Left renal cortex interstitium (tissue), 4 donors: Measurements from ENCODE around the gene FLVCR2. TPM values are rescaled to one million over a fixed set of nuclear protein-coding genes. Genes with fewer than 3 reads are reported as not detected.
"Not testable (repeated sequence)": the region's sequence is repeated elsewhere in the genome, so short reads cannot be mapped to it uniquely, and the experiment has no call there.

Experiments
- DNase-seq, 4 donors: peaks; one replicate each; pipeline ENCODE4 v3.0.0-alpha.2; 2013; ENCODE audit warnings: low read depth in 4 of 4, low spot score in 2 of 4, missing footprints in 1 of 4
- polyA plus RNA-seq, 4 donors: library from polyadenylated mRNA; unstranded; fragments of 120-200 nt; gene quantifications; one replicate each; pipeline ENCODE4 v1.2.1, GENCODE V29; 2013; ENCODE audit not compliant: insufficient read length in 4 of 4

Gene FLVCR2
- polyA plus RNA-seq, 4 donors, result 5.5 to 8.8 (median 7.3) TPM

DNA sequence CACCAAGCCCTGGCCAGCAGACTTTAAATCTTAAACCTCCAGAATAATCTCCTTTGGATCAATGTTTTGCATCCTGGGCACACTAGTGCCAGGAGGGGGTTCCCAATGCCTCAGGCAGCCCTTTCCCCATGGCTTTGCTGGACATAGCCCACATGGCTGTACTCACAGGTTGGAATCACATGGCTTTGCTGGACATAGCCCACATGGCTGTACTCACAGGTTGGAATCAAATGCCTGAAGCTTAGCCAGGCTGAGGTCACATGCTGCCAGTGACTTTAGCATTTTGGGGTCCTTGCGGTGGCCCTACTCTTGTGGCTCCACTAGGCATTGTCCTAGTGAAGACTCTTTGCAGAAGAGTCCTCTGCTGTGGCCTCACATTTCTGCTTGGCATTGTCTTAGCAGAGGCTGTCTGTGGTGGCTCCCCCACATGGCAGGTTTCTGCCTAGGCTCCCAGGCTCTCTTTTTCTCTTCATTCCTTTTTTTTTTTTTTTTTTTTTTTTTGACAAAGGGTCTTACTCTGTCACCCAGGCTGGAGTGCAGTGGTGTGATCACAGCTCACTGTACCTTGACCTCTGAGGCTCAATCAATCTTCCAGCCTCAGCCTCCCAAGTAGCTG is 13.0 kb downstream of the FLVCR2 start:
- no peak for DNase-seq

DNA sequence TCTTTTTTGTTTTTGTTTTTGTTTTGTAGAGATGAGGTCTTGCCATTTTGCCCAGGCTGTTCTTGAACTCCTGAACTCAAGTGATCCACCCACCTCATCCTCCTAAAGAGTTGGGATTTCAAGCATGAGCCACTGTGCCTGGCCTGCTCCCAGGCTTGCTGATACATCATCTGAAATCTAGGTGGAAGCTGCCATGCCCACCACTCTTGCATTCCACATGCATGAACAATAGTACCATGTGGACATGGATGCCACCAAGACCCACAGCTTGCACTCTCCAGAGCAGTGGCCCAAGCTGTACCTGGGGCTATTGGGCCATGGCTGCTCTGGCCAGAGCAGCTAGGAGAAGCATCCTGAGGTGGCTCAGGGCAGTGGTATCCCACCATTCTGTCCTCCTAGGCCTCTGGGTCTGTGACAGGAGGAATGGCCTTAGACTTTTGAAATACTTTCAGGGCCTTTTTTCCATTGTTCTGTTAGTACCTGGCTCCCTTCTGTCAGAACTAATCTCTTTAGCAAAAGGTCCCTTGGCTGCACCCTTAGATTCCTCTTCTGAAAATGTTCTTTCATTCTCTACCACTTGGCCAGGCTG is 13.7 kb downstream of the FLVCR2 start:
- no peak for DNase-seq

DNA sequence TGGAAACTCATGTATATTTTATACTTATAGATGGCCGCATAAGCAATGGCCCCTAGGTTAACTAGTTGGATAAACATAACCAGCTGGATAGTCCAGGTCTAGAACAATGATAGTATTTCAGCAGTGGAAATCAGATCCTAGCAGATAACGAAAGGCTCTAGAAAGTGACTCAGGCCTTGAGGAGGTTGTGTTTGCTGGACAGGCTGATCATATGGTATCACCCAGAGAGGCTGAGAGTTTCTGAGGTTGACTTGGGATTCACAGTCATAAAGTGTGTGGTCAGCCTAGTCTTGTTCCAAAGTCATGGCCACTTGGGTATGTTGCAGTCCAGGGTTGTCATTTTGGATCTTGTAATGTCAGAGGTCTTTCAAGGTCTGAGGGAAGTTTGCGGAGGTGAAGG is 16.8 kb downstream of the FLVCR2 start:
- DNase-seq, result no peak

DNA sequence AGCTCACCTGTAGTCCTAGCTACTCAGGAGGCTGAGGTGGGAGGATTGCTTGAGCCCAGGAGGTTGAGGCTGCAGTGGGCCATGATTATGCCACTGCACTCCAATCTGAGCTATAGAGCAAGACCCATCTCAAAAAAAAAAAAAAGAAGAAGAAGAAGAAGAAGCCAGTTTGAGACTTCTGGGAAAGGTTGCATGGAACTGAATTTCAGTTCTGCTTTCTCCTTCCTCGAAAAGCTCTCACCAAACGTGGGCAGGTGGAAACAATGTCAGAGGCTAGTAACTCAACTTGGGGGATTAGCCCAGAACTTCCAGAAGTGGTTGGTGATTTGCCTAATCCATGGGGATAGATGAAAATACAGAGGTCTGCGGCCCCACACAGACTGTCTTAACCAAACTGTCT is 18.7 kb downstream of the FLVCR2 start:
- DNase-seq, result no peak

DNA sequence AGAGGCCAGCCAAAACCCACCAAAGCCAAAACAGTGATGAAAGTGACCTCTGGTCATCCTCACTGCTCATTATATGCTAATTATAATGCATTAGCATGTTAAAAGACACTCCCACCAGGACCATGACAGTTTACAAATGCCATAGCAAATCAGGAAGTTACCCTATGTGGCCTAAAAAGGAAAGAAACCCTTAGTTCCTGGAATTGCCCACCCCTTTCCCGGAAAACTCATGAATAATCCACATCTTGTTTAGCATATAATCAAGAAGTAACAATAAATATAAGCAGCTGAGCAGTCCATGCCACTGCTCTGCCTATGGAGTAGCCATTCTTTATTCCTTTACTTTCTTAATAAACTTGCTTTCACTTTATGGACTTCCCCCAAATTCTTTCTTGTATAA is 21.7 kb downstream of the FLVCR2 start:
- not testable (repeated sequence) for DNase-seq

DNA sequence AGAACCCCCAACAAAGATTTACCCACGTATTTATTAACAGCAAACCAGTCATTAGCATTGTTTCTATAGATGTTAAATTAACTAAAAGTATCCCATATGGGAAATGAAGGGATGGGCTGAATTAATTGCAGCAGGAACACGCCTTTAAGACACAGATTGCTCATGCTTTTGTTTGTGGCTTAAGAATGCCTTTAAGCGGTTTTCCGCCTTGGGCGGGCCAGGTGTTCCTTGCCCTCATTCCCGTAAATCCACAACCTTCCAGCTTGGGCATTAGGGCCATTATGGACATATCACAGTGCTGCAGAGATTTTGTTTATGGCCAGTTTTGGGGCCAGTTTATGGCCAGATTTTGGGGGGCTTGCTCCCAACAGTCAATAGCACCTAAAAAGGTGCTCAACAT is 22.6 kb downstream of the FLVCR2 start:
- DNase-seq, result not testable (repeated sequence)

DNA sequence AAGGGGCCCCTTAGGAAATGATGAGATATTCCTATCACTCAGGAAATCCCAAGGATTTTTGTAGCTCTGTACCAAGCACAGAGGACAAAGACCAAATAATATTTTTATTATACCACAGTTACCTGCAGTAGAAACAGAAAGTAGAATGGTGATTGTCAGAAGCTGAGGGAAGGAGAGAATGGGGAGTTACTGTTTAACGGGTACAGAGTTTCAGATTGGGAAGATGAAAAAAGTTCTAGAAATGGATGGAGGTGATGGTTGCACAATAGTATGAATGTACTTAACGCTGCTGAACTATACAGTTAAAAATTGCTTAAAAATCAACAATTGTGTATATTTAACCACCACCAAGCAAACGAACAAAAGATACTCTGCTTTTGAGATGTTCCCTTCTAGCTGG is 24.1 kb downstream of the FLVCR2 start:
- no peak for DNase-seq

DNA sequence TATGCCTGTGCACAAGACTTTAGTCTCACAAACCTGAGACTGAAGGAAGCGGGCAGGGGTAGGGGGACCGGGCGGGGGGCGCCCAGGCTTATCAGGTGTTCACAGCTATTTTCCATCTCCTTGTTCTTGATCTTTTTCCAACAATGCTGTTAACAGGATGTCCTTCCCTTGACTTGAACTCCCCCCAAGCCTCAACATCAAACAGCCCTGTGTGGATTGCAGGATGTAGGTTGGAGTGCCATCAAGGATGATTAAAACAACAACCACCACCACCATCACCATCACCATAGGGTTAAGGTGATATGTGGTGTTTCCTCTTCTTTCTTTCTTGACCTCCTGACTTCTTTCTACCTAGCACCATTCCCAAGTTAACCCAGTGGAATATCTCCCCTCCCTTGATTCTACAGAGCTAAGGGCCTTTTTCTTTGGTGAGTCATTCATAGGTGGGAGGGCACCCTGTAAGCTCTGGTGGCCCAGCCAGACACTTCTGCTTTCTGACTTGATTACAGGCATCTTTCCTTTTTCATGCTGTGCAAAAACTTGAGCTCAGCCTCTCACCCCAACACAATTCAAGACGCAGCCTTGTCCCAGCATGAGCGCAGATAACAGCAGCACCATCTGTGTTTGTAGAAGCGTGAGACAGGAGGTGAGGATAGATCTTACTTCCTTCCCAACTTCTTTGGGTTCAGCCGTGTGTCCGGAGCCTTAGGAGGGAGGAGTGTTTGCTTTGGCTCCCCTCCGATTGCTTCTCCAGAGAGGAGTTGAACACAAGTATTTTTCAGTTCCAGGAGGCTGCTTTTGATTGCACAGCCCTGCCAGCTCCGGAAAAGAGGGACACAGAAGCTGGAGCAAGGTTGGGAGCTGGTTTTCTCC is 26.8 kb downstream of the FLVCR2 start:
- DNase-seq, result no peak

DNA sequence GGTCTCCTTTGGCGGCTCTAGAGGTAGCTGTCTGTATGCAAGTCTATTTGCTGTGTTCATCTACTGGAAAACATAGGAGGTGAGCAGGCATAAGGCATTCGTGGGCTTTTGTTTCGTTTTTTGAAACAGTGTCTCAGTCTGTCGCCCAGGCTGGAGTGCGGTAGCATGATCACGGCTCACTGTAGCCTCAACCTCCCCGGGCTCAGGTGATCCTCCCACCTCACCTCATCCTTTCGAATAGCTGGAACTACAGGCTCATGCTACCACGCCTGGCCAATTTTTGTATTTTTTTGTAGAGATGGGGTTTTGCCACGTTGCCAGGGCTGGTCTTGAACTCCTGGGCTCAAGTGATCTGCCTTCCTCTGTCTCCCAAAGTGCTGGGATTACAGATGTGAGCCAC is 27.5 kb downstream of the FLVCR2 start:
- no peak for DNase-seq

DNA sequence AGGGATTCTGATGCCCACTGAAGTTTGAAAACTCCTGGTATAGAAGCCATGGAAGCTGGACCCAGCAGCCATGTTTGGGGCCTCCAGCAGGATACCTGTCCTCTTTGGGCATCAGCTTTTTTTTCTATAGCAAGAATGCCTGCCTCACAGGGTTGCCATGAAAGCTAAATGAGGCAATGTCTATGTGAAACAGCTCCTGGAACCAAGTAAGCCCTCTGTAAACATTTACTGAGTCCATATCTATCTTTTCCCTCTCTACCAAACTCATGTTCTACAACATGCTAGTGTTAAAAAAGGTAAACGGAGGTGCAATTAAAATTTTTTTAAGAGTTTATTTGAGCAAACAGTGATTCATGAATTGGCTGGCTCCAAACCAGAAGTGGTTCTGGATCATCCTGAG is 28.6 kb downstream of the FLVCR2 start:
- no peak for DNase-seq

DNA sequence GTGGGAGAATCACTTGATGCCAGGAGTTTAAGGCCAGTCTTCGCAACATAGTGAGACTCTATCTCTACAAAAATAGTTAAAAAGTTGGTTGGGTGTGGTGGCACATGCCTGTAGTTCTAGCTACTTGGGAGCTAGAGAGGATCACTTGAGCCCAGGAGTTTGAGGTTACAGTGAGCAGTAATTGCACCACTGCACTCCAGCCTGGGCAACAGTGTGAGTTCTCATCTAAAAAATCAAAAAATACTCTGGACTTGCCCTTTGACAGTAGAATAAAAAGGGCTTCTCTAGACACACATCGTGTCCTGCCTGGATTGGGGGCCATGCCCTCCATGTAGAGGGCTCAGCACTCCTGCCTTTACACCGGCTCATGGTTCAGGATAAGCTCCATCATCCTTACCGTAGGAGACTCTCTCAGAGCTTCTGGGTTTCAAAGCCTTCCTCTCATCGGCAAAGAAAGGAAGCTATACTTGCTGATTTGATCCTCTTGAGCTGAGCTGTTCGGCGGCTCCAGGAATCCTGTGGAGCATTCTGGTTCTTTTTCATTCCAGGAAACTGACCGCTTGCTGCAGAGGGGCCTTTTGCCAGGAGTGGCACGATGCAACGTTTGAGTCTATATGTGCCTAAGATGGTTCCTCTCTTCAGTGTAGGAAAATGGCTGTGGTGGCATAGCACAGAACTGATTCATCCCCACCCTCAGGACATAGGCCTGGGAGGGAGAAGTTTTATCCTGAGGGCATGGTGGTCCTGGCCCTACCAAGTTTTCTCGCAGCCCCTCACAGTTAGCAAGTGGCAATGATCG is 29.6 kb downstream of the FLVCR2 start:
- DNase-seq, result no peak

DNA sequence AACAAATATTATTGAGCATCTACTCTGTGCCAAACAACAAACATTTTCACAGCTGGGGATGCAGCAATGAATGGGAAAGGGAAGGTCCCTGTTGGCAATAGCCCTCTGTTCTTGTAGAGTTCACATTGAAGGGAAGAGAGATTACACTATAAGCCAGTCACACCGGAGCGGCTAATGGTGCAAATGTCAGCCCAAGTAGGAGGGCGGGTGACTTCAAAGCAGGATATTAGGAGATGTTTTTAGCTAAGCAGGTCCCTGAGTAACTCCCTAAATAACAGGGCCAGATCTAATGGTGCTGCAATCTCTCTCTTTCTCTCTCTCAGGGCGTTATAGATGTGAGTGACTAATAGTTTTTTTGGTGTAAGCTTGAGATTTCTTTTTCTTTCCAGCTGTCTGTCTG is 30.7 kb downstream of the FLVCR2 start:
- no peak for DNase-seq

DNA sequence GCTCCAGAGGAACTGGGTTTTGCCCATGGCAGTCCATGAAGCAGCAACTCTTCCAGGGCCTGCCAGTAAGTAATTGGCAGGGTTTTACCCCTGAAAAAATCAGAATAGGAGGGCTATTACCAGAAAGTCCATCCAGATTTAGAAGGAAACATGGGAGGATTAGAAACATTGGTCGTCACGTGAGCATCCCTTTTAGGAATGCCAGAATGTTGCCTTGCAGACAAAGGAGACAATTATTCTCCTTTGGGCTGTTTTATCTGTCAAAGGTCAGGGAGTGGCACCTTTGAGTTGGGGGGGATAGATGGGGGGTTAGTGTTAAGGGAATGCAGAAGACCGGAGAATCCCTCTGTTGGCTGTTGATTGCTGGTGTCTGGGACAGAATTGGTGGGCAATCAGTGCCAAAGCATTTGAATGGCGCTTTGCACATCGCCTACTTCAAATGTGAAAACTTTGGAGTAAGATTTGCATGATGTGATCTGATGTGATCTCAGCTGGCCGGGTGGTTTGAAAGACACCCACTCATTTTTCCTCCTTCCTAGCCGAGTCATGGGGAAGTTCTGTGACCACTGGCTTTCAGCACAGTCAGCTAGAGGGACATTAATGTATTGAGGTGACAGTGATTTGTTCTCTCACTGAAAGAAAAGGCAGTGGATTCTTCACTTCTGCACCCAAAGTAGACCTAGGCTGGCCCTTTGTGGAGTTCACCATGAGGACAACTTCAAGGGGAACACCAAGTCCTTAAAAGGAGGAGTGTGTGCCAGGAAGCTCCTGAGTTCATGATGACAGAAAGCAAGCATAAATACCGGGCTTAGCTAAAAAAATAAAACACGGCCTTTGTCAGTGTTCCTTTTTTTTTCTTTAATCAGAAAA is 31.4 kb downstream of the FLVCR2 start:
- DNase-seq, result no peak

DNA sequence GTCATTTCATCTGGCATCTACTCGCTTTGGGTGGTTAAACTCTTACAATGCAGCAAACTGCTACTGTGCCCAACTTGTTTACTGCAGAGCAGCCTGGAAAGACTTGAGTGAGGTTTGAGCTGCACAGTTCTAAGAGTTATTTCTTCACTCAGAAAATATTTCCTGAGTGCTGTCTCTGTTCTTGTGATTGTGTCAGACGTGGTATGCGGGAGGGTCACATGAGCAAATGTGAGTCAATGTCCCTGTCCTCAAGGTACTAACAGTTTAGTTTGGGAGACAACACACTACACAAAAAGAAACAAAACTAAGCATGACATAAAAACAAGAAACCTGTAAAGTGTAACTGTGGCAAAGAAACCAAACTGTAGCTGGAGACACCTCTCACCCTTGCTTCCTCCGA is 32.4 kb downstream of the FLVCR2 start:
- DNase-seq, result no peak

DNA sequence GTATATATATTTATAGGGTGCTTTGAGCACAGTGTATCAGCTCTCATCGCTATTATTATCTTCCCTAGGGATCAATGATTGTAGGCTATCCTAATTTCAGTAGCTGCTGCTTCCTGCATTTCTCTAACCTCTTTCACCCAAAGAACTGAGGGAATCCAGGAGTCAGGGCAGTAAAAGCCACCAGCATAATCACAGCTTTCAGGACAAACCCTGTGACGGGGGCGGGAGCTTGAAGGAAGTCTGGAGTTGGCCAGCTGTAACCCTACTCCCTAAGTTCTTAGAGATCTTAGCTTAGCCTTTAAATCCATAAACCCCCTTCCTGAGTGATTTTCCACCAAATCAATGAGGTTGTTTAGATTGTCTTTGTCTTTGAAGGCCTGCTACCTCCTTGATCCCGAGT is 33.7 kb downstream of the FLVCR2 start:
- DNase-seq, result no peak

DNA sequence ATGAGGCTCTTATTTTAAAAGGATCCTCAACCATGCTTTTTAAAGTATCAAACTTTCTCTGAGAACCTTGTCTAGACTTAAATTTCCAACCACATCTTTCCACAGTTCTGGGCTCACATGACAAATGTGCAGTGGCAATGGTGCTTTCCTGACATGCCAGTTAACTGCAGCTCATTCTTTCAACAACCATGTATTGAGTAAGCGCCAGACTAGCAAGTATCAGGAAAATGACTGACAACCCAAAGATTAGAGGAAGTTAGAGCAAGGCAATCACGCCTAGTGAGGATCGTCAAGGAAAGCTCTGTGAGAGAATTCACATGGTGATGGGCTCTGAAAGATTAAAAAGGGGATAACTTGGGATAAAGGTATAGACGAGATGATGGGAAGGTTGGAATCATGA is 35.8 kb downstream of the FLVCR2 start:
- DNase-seq, result no peak

DNA sequence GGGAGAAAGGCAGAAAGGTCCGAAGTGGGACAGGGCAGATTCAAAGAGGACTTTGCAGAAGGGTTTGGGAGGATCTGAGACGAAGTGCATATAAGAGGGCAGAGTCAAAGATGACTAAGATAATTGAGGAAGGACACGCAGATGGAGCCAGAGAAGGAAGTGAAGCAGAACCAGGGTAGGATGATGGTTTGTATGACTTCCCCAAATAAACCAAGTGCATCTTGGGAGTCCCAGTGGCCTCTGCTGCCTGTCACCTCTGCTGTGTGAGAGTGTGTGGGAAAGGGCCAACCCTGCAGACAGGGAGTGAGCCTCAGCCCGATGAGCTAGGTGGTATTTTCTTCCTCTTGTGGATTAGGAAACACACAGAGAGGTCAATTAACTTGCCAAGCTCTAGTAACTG is 36.8 kb downstream of the FLVCR2 start:
- DNase-seq, result no peak

DNA sequence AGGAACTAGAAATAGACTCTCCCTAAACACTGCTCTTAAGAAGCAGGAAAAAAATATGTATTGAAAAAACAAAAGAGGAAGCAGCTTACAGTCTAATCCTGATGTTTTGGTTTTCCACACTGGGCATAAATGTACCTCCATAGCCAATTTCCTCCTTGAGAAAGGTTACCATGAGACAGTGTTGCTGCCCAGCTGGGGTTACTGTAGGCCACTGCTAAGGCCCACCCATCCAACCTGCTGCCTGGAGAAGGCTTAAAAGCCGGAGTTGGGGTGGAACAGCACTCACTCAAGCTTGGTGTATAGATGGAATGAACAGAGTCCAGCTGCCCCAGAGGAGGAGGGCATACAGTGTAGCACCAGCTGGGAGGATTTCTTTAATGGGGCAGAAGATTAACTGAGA is 41.1 kb downstream of the FLVCR2 start:
- DNase-seq, result no peak

DNA sequence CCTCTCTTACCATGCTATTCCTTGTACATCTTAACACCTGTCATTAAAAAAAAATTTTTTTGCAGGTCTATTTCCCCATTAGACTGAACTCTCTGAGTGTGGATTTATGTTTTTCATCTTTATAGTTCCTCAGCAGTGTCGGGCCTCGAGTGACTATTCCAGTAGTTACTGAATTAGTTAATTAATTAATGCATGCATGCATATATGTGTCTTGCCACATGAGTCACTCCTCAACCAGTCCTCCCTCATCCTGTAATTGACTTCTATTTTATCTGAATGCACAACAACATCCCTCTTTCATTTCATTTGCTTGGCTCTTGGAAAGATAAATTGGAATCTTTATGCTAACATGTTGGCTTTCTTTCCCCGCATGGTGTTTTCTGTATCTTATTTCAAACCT is 46.6 kb downstream of the FLVCR2 start:
- DNase-seq, result no peak

DNA sequence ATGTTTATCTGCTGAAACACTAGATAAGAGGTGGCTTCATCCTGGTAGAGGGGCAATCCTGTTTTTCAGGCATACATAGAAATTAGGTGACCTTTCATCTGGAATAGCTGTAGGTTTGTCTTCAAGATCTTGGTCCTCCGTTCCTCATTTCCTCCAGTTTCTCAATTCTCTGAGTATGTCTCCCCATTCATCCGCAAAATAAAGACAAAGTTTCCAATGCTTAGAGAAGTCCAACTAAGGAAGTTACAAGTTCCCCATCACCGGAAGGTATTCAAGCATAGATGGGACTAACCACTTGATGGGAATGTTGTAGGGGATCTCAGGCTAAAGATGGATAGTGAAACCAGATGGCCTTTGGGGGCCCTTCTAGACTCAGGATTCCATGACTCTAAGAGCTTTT is 48.0 kb downstream of the FLVCR2 start:
- DNase-seq, result no peak
